H1 (cell line): ENCODE data around the gene CARD14. TPM values are rescaled to one million over a fixed set of nuclear protein-coding genes. Genes with fewer than 3 reads are reported as not detected.

Experiments
- CTCF ChIA-PET: fragments of 300-600 bp; sonication (Branson Sonifier 250); formaldehyde crosslinking; loops from one replicate; lab custom pipeline; 2021; ENCODE audit not compliant: partially characterized antibody; lab: Charles Lee
- POLR2A ChIA-PET: fragments of 300-600 bp; sonication (Branson Sonifier 250); formaldehyde crosslinking; loops from one replicate; lab custom pipeline; 2021; ENCODE audit warnings: inconsistent platforms; ENCODE audit not compliant: partially characterized antibody; lab: Charles Lee
- DNase-seq, 2 experiments: peaks; one replicate each; pipeline versions ENCODE4 v3.0.0 to v3.0.0-alpha.2; 2010 to 2022; ENCODE audit warnings: low spot score in 2 of 2, low read depth in 1 of 2, mixed read lengths in 1 of 2
- FAIRE-seq: peaks from 2 replicates; lab custom pipeline; 2011; peaks lifted over from hg19 to GRCh38; lab: Jason Lieb, UNC
- H2AFZ ChIP-seq: 2 replicates; pipeline ENCODE4 v1.8.1; 2012; ENCODE audit warnings: low read length, inconsistent platforms
- H2AK5ac ChIP-seq: 2 replicates; pipeline ENCODE4 v1.6.1; 2013; ENCODE audit warnings: low read depth, low read length
- H2BK120ac ChIP-seq: replicated peaks from 2 replicates; pipeline ENCODE3; 2013; ENCODE audit warnings: low read depth, low read length, inconsistent platforms
- H2BK12ac ChIP-seq: 2 replicates; pipeline ENCODE4 v1.6.1; 2013; ENCODE audit warnings: low read depth, low read length
- H2BK15ac ChIP-seq: 2 replicates; pipeline ENCODE4 v1.6.1; 2013; ENCODE audit warnings: low read length
- H2BK20ac ChIP-seq: 2 replicates; pipeline ENCODE4 v1.6.1; 2013; ENCODE audit warnings: low read length
- H2BK5ac ChIP-seq: 2 replicates; pipeline ENCODE4 v1.6.1; 2013; ENCODE audit warnings: low read depth, low read length
- H3K14ac ChIP-seq: 2 replicates; pipeline ENCODE4 v1.6.1; 2013; ENCODE audit warnings: inconsistent platforms; ENCODE audit not compliant: insufficient read length
- H3K18ac ChIP-seq: 2 replicates; pipeline ENCODE4 v1.6.1; 2013; ENCODE audit warnings: low read length; ENCODE audit errors: extremely low read depth
- H3K23ac ChIP-seq: 2 replicates; pipeline ENCODE4 v1.6.1; 2013; ENCODE audit warnings: inconsistent platforms; ENCODE audit not compliant: insufficient read length
- H3K23me2 ChIP-seq: 2 replicates; pipeline ENCODE4 v1.6.1; 2013; ENCODE audit warnings: low read depth, low read length
- H3K27ac ChIP-seq: 2 replicates; pipeline ENCODE4 v1.6.1; 2011; ENCODE audit warnings: low read depth, low read length, inconsistent platforms
- H3K27me3 ChIP-seq, 4 experiments: replicated peaks in 1 of 4; 1 replicate in 1 of 4; 2 replicates in 3 of 4; pipeline versions ENCODE4 v1.6.1 to v1.8.1; 2011 to 2013; ENCODE audit warnings: low read length in 3 of 4, mild to moderate bottlenecking in 3 of 4, inconsistent platforms in 2 of 4, mixed read lengths in 2 of 4, moderate library complexity in 1 of 4; ENCODE audit not compliant: control insufficient read depth in 3 of 4, insufficient read depth in 3 of 4; ENCODE audit errors: extremely low read depth in 1 of 4
- H3K36me3 ChIP-seq, 4 experiments: 2 replicates each; pipeline versions ENCODE4 v1.6.1 to v1.8.1; 2011 to 2013; ENCODE audit warnings: mild to moderate bottlenecking in 4 of 4, low read length in 3 of 4, moderate library complexity in 2 of 4, control low read depth in 1 of 4, inconsistent platforms in 1 of 4; ENCODE audit not compliant: insufficient read depth in 4 of 4, control insufficient read depth in 2 of 4
- H3K4ac ChIP-seq: replicated peaks from 2 replicates; pipeline ENCODE3; 2013; ENCODE audit warnings: low read length, low read depth, mixed read lengths, inconsistent platforms; ENCODE audit not compliant: insufficient read length
- H3K4me1 ChIP-seq, 4 experiments: replicated peaks in 1 of 4; 1 replicate in 1 of 4; 2 replicates in 3 of 4; pipeline versions ENCODE4 v1.6.1 to v1.8.1; 2011 to 2013; ENCODE audit warnings: low read length in 3 of 4, inconsistent platforms in 2 of 4, mixed read lengths in 1 of 4; ENCODE audit not compliant: insufficient read depth in 4 of 4, control insufficient read depth in 3 of 4
- H3K4me2 ChIP-seq, 2 experiments: 2 replicates each; pipeline versions ENCODE4 v1.6.1 to v1.8.1; 2011 to 2013; ENCODE audit warnings: low read depth in 2 of 2, low read length in 2 of 2, control low read depth in 1 of 2, inconsistent platforms in 1 of 2, mild to moderate bottlenecking in 1 of 2; ENCODE audit not compliant: insufficient read depth in 1 of 2
- H3K4me3 ChIP-seq, 4 experiments: fragments of 200-600, 300-600 bp in 1 of 4; sonication (generic), shearing (Covaris generic), sonication (Bioruptor Twin) in 1 of 4; 2 replicates each; pipeline versions ENCODE4 v1.5.1 to v1.8.1; 2011 to 2016; ENCODE audit warnings: low read length in 4 of 4, low read depth in 3 of 4, control low read depth in 2 of 4, inconsistent platforms in 2 of 4, mild to moderate bottlenecking in 2 of 4, mixed read lengths in 1 of 4, moderate library complexity in 1 of 4; ENCODE audit not compliant: insufficient read depth in 2 of 4; ENCODE audit errors: extremely low read depth in 1 of 4
- H3K56ac ChIP-seq: replicated peaks from 2 replicates; pipeline ENCODE3; 2013; ENCODE audit warnings: low read depth, mild to moderate bottlenecking, mixed read lengths, low read length, inconsistent platforms; ENCODE audit not compliant: insufficient read length
- H3K79me1 ChIP-seq: 2 replicates; pipeline ENCODE4 v1.6.1; 2013; ENCODE audit warnings: low read depth, low read length, control low read depth
- H3K79me2 ChIP-seq, 2 experiments: 2 replicates each; pipeline versions ENCODE4 v1.6.1 to v1.8.1; 2012 to 2013; ENCODE audit warnings: low read length in 2 of 2, mild to moderate bottlenecking in 2 of 2, inconsistent platforms in 1 of 2; ENCODE audit not compliant: insufficient read depth in 2 of 2, control insufficient read depth in 1 of 2
- H3K9ac ChIP-seq, 4 experiments: replicated peaks in 1 of 4; 1 replicate in 1 of 4; 2 replicates in 3 of 4; pipeline versions ENCODE4 v1.6.1 to v1.8.1; 2011 to 2013; ENCODE audit warnings: low read depth in 3 of 4, low read length in 3 of 4, control low read depth in 2 of 4, mild to moderate bottlenecking in 2 of 4, moderate library complexity in 2 of 4, inconsistent platforms in 1 of 4; ENCODE audit errors: extremely low read depth in 1 of 4
- H3K9me3 ChIP-seq, 2 experiments: 2 replicates each; pipeline versions ENCODE4 v1.6.1 to v1.8.1; 2012 to 2013; ENCODE audit warnings: mild to moderate bottlenecking in 2 of 2, moderate library complexity in 2 of 2, control low read depth in 1 of 2, inconsistent platforms in 1 of 2, low read depth in 1 of 2, low read length in 1 of 2, mixed read lengths in 1 of 2; ENCODE audit not compliant: insufficient read depth in 2 of 2
- H4K20me1 ChIP-seq, 2 experiments: replicated peaks in 1 of 2; 2 replicates each; pipeline versions ENCODE3 to v1.8.1; 2011 to 2013; ENCODE audit warnings: inconsistent platforms in 2 of 2, low read length in 2 of 2, mild to moderate bottlenecking in 1 of 2; ENCODE audit not compliant: insufficient read depth in 2 of 2, control insufficient read depth in 1 of 2
- H4K5ac ChIP-seq: 2 replicates; pipeline ENCODE4 v1.6.1; 2013; ENCODE audit warnings: low read length, low read depth, mixed read lengths, inconsistent platforms; ENCODE audit not compliant: insufficient read length
- H4K8ac ChIP-seq: 2 replicates; pipeline ENCODE4 v1.8.0; 2013; ENCODE audit warnings: mild to moderate bottlenecking, moderate library complexity, low read length, inconsistent platforms; ENCODE audit not compliant: insufficient read depth; ENCODE audit errors: extremely low read depth
- H4K91ac ChIP-seq: replicated peaks from 2 replicates; pipeline ENCODE3; 2013; ENCODE audit warnings: low read length, mixed read lengths, inconsistent platforms; ENCODE audit not compliant: insufficient read length
- ASH2L ChIP-seq: fragments of 200-600, 300-600 bp; sonication (generic); IDR thresholded peaks from one replicate; pipeline ENCODE4 v1.7.1; 2017; ENCODE audit warnings: low read length
- BCL11A ChIP-seq, 2 experiments: IDR thresholded peaks; one replicate each; pipeline ENCODE4 v1.6.1; 2011; ENCODE audit warnings: low read depth in 2 of 2, low read length in 2 of 2, mild to moderate bottlenecking in 2 of 2
- BRCA1 ChIP-seq: IDR thresholded peaks from 2 replicates; pipeline ENCODE4 v1.6.1; 2012; ENCODE audit warnings: low read depth, low read length, improper control_type of control experiment
- EP300 ChIP-seq, 2 experiments: IDR thresholded peaks; 1 replicate in 1 of 2; 2 replicates in 1 of 2; pipeline ENCODE4 v1.6.1; 2011 to 2012; ENCODE audit warnings: low read depth in 2 of 2, low read length in 2 of 2, mild to moderate bottlenecking in 2 of 2, borderline replicate concordance in 1 of 2, inconsistent platforms in 1 of 2, moderate library complexity in 1 of 2
- FOSL1 ChIP-seq: IDR thresholded peaks from 2 replicates; pipeline ENCODE4 v1.6.1; 2011; ENCODE audit warnings: mild to moderate bottlenecking, low read depth, low read length, moderate library complexity; ENCODE audit not compliant: insufficient read depth
- NRF1 ChIP-seq: IDR thresholded peaks from 2 replicates; pipeline ENCODE4 v1.6.1; 2011; ENCODE audit warnings: mild to moderate bottlenecking, low read depth, low read length, improper control_type of control experiment
- RNF2 ChIP-seq: fragments of 200-900, 300-1000 bp; sonication (generic); IDR thresholded peaks from 2 replicates; pipeline ENCODE4 v1.7.1; 2016; ENCODE audit warnings: borderline replicate concordance, low read depth, mild to moderate bottlenecking, antibody characterized with exemption, low read length; ENCODE audit not compliant: poor library complexity, severe bottlenecking; ENCODE audit errors: missing control alignments
- SAP30 ChIP-seq: fragments of 300-600 bp; sonication (generic); IDR thresholded peaks from 2 replicates; pipeline ENCODE4 v1.7.1; 2012; ENCODE audit warnings: low read length, moderate library complexity, mild to moderate bottlenecking, inconsistent platforms; ENCODE audit not compliant: insufficient read depth, insufficient replicate concordance
- SP2 ChIP-seq: IDR thresholded peaks from 2 replicates; pipeline ENCODE4 v1.6.1; 2012; ENCODE audit warnings: mild to moderate bottlenecking, low read length, inconsistent platforms
- TBP ChIP-seq: IDR thresholded peaks from 2 replicates; pipeline ENCODE4 v1.6.1; 2011; ENCODE audit warnings: low read depth, low read length, improper control_type of control experiment
- TCF12 ChIP-seq: IDR thresholded peaks from 2 replicates; pipeline ENCODE4 v1.6.1; 2011; ENCODE audit warnings: low read depth, mild to moderate bottlenecking, low read length
- TEAD4 ChIP-seq: IDR thresholded peaks from 2 replicates; pipeline ENCODE4 v1.6.1; 2012; ENCODE audit warnings: low read depth, low read length, inconsistent platforms, mixed read lengths
- WGBS, 2 experiments: shearing (Covaris generic) in 1 of 2; methylation state at CpG; one replicate each; pipeline versions ENCODE4 v1.1.6 to v1.1.7; 2013 to 2015; ENCODE audit warnings: low lambda C conversion rate in 2 of 2, mixed read lengths in 2 of 2, inconsistent platforms in 1 of 2, low coverage in 1 of 2, missing lambda C conversion rate in 1 of 2; ENCODE audit not compliant: insufficient replicate concordance in 2 of 2, insufficient coverage in 1 of 2, insufficient read length in 1 of 2; ENCODE audit errors: extremely low coverage in 1 of 2, missing lambda C conversion rate in 1 of 2; 5-methylcytosine and 5-hydroxymethylcytosine counted together
- polyA plus RNA-seq, 7 experiments: library from polyadenylated mRNA; depleted of rRNA in 3 of 7; stranded (reverse) in 5 of 7; unstranded in 2 of 7; fragments of >200 nt in 5 of 7; fragments of 200-250 nt in 2 of 7; gene quantifications; 1 replicate in 5 of 7; 2 replicates in 1 of 7; 4 replicates in 1 of 7; pipeline versions ENCODE4 v1.2.1 to v1.2.3, GENCODE V29; 2011 to 2013; ENCODE audit warnings: missing spikeins in 2 of 7, mixed read lengths in 2 of 7
- total RNA-seq: library from RNA; stranded (reverse); fragmentation: NEBNext Ultra II Directional; extraction: Animal tissue kit (Norgen Biotek cat#: 25700); gene quantifications from 2 replicates; pipeline ENCODE4 v1.2.1, GENCODE V29; 2021

CARD14 gene
- total and polyA plus RNA-seq, 2 of the 8 experiments (the other 6 are each of a cell fraction or from before 2014, with no cell fraction given), result 0.08 TPM; not detected in 1

DNA sequence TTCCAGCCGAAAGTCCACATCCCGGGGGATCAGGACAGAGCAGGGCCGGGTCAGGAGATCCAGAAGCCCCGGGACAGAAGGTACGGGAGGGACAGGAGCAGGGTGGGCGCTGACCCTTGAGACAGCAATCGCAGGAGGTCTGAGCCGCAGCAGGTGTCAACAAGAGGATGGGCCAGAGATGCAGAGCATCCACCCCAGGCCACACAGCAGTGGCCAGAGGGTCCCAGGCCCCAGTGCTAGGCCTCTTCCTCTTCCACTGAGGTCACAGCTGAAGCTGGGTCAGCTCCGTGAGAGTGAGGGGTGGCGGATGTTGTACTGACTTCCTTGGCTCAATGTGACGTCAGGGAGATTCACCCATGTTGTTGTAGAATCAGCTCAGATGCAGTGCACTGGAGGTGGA, 82.1 kb downstream of the CARD14 start:
- no peak overlapping the region for H2BK12ac ChIP-seq
- H3K36me3 ChIP-seq, result no peaks in the 10 kb centered on the region
- no peak overlapping the region for H2BK5ac ChIP-seq
- H3K23ac ChIP-seq, result no peak overlapping the region
- H4K20me1 ChIP-seq, result peaks cover 0 to 2% of the 10 kb centered on the region in 2 experiments
- no peak overlapping the region for H3K14ac ChIP-seq
- CTCF ChIA-PET, result interaction anchor here (0.6 to 2.1 kb wide), 17 partner anchors 11 to 175 kb away, joined by 3 to 22 read pairs (median 3); no protein-coding TSS in a partner anchor
- POLR2A ChIA-PET, result interaction anchor here (1.2 kb wide), 1 partner anchor 18 kb away, joined by 3 read pairs; no protein-coding TSS in a partner anchor
- no peak for DNase-seq
- no peak overlapping the region for H3K4me3 ChIP-seq
- H3K4ac ChIP-seq, result no peak overlapping the region
- H3K27ac ChIP-seq, result no peak overlapping the region
- H4K5ac ChIP-seq, result no peak overlapping the region
- H3K4me2 ChIP-seq, result no peak overlapping the region
- no peak overlapping the region for H2BK120ac ChIP-seq
- H4K8ac ChIP-seq, result no peak overlapping the region
- no peaks in the 10 kb centered on the region for H3K23me2 ChIP-seq
- no peak overlapping the region for H2AFZ ChIP-seq
- H2BK20ac ChIP-seq, result no peak overlapping the region
- H2BK15ac ChIP-seq, result no peak overlapping the region
- no peaks in the 10 kb centered on the region for H3K79me2 ChIP-seq
- no peak for FAIRE-seq
- H4K91ac ChIP-seq, result no peak overlapping the region
- H3K18ac ChIP-seq, result no peak overlapping the region
- WGBS, 2 experiments, result 91% methylated on average over 11 of the region's 11 CpGs; no CpG with 5 or more reads in 1 of the 2 experiments
- no peak overlapping the region for H3K56ac ChIP-seq
- no peak for TF ChIP-seq TEAD4
- TF ChIP-seq BCL11A (IDR thresholded peaks at IDR 0.05; ENCODE audit: low read depth in 2 of 2, low read length in 2 of 2), result no peak
- TF ChIP-seq BRCA1, result no peak
- TF ChIP-seq FOSL1, result no peak
- no peak for TF ChIP-seq SP2
- no peak for TF ChIP-seq SAP30
- TF ChIP-seq TCF12, result no peak
- TF ChIP-seq EP300 (IDR thresholded peaks at IDR 0.05; ENCODE audit: borderline replicate concordance in 1 of 2, low read depth in 2 of 2, low read length in 2 of 2), result no peak
- TF ChIP-seq NRF1, result no peak
- TF ChIP-seq RNF2, result no peak
- no peak for TF ChIP-seq ASH2L
- no peak for TF ChIP-seq TBP
- H3K9me3 ChIP-seq, result no peaks in the 10 kb centered on the region; a peak in 1 of 4 replicates
- no peak overlapping the region for H2AK5ac ChIP-seq
- no peaks in the 10 kb centered on the region for H3K79me1 ChIP-seq
- no peaks in the 10 kb centered on the region for H3K27me3 ChIP-seq
- no peak overlapping the region for H3K9ac ChIP-seq
- H3K4me1 ChIP-seq, result peaks cover 0 to 5% (median 1%) of the 10 kb centered on the region in 4 experiments; a peak in 2 of 7 replicates
